NOMO-1 treated with dmso at 0.1 percent for 144 hours (cell line): ENCODE results near the gene GH1.
"Not testable (repeated sequence)": the region's sequence is repeated elsewhere in the genome, so short reads cannot be mapped to it uniquely, and the experiment has no call there.

Source experiments
- DNase-seq: peaks from one replicate; lab custom pipeline; 2025; ENCODE audit not compliant: unreplicated experiment; lab: John Stamatoyannopoulos, UW

Gene GH1

DNA sequence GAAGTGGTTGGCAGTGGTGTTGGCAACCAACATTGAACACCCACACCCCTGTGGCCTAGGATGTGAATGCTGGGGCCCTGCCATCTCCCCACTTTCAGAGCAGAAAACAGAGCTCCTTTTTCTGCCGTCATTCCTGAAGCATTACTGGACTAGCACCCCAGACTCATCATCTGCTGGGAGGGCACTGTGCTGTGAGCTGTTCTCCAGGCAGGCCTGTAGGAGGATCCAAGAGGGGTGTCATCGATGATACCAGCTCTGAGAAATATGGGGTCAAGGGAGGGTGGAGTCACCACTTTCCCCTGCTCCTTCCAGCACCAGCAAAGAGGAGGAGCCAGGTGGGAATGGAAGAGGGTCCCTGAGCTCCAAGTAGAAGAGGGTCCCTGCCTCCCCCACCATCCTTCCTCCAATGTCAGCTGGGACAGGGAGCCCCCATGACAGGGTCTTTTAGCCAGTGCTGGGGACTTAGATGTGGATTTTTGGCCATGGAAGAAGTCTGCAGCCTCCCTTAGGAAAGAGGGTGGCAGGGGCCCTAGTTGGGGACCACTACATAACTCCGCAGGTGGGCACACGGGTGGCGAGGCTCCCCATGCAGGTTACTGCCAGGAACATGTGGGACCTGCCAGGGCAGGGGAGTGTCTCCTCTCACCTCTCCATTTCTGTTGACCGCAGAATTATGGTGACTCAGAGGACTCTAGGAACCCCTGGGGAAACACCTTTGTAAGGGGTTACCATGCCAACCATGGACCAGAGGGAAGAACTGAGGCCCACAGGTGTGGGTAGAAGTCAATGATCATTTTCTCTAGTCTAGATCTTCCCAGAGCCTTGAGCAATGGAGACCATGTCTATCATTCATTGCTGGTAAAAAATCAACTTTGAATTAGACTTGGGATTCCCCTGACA, 19.5 kb downstream of the GH1 start:
- DNase-seq, result not testable (repeated sequence)

GRCh38 chr17:63896524-63897354, 21.9 kb downstream of the GH1 start, which contains the start of gene CSH1:
TSS of gene CSH1 (minus strand) at chr17:63896574. CDS start at chr17:63896511, 63 bp downstream.
- DNase-seq, result not testable (repeated sequence)

GRCh38 chr17:63894821-63895220, 23.8 kb downstream of the GH1 start:
- DNase-seq, result not testable (repeated sequence)

- not testable (repeated sequence) for DNase-seq
Measured at GRCh38 chr17:63894021-63894420, 24.6 kb downstream of the GH1 start.

DNA sequence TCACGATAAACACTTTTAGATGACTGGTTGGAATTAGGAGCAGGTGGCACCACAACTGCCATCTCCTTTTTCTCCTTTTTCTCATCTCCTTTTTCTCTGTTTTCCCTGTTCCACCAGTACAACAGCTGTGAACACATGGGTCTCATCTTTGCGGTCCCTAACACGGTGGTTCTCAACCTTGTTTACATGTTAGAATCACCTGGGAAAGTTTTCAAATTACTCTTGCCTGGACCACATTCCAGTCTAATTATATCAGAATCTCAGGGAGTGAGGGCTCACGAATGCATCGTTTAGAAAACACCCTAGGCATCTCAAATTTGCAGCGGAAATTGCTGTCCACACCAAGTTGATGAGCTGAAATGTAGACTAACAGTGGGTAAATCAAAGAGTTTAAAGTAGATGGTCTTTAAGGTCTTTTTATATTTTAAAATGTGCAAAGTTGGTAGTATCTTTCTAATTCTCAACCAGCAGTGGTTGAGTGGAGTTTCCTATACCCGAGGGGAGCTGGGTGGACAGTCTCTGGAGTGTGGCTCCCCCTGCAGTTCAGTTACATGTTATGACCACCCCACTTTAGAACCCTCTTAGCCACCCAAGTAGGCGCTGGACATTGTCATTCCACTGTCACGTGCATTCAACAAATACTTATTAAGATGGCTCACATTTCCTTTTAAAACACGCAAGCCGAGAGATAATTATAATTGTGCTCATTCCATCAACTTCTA, 26.2 kb downstream of the GH1 start:
- not testable (repeated sequence) for DNase-seq

- DNase-seq, result not testable (repeated sequence)
Measured at GRCh38 chr17:63889026-63889848, 29.4 kb downstream of the GH1 start.

DNA sequence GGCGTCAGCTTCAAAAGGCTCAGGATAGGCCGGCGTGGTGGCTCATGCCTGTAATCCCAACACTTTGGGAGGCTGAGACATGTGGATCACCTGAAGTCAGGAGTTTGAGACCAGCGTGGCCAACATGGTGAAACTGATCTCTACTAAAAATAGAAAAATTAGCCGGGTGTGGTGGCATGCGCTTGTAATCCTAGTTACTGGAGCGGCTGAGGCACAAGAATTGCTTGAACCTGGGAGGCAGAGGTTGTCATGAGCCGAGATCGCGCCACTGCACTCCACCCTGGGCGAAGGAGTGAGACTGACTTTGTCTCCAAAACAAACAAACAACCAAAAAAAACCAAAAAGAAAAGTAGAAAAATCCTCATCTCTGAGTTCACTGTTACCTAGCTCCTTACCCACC, 33.5 kb downstream of the GH1 start:
- DNase-seq, result not testable (repeated sequence)

DNA sequence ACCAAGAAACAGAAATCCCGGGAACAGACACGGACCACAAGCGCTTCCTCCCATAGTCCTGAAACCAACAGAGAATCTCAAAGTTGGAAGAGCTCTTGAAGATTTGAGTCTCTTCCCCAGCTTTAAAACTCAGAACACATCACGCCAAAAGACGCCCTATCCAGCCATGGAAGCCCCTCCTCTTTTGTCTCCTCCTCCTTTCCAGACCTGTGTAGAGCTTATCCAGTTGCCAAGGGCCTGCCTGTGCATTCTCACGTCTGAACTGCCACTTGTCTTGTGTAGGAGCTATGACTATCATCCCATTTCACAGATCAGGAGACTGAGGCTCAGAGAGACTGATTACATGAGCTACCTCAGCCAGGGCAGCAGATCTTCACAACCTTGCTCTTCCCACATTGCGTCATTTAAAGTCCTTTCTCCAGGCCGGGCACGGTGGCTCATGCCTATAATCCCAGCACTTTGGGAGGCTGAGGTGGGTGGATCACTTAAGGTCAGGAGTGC, 36.0 kb downstream of the GH1 start:
- DNase-seq, result not testable (repeated sequence)

GRCh38 chr17:63881935-63882601, 36.6 kb downstream of the GH1 start, which contains the start of gene GH2:
TSS of gene GH2 (minus strand) at chr17:63881944. CDS start at chr17:63881801, 143 bp downstream.
- no peak for DNase-seq

DNA sequence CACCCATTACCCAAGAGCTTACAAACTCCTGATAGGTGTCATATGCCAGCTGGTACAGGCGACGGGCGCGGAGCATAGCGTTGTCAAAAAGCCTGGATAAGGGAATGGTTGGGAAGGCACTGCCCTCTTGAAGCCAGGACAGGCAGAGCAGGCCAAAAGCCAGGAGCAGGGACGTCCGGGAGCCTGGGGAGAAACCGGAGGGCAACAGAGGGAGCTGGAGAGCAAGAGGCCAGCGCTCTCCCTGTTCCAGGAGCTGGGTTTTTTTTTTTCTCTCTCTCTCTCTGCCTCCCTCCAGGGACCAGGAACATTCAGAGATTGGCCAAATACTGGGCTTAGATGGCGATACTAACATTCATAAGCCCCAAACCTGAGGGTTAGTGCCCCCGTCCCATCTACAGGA, 37.3 kb downstream of the GH1 start:
- DNase-seq, result not testable (repeated sequence)

GRCh38 chr17:63880706-63881105, 37.9 kb downstream of the GH1 start:
- no peak for DNase-seq

- not testable (repeated sequence) for DNase-seq
Measured at GRCh38 chr17:63878413-63878812, 40.2 kb downstream of the GH1 start.

- not testable (repeated sequence) for DNase-seq
Measured at GRCh38 chr17:63874693-63875092, 43.9 kb downstream of the GH1 start.

DNA sequence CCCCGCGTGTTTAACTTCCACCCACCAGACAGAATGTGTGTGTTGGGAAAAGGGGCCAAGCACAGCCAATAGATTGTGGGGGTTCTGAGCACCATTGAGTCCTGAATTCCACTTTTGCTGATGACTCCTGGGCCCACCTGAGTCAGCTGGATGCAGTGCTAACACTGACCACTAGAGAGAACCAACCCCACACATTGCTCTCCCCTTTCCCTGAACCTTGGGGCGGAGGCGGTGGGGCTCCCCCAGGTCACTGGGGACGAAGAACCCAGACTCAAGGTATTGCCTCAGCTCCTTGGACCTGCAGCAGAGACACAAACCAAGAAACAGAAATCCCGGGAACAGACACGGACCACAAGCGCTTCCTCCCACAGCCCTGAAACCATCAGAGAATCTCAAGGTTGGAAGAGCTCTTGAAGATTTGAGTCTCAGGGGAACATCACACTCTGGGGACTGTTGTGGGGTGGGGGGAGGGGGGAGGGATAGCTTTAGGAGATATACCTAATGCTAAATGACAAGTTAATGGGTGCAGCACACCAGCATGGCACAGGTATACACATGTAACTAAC, 44.5 kb downstream of the GH1 start:
- not testable (repeated sequence) for DNase-seq

DNA sequence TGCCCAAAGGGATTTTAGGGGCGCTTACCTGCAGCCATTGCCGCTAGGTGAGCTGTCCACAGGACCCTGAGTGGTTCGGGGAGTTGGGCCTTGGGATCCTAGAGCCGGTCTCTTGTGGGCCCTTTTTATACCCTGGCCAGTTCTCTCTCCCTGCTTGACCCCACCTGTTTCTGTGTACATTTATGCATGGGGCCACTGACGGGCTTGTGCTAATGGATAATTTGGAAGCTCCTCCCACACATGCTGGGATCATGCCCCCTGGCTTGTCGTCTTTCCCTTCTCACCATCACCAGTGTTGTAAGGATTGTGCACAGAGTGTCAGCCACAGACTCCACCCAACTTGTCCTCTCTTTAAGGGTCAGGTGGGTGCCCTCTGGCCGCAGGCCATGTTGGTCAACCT, 45.1 kb downstream of the GH1 start, which contains the start of gene CSH2:
CSH2 (minus strand) TSS at position 101 of the 400 bp plus-strand sequence; CDS start at position 38, 63 bp downstream.
- DNase-seq, result not testable (repeated sequence)

DNA sequence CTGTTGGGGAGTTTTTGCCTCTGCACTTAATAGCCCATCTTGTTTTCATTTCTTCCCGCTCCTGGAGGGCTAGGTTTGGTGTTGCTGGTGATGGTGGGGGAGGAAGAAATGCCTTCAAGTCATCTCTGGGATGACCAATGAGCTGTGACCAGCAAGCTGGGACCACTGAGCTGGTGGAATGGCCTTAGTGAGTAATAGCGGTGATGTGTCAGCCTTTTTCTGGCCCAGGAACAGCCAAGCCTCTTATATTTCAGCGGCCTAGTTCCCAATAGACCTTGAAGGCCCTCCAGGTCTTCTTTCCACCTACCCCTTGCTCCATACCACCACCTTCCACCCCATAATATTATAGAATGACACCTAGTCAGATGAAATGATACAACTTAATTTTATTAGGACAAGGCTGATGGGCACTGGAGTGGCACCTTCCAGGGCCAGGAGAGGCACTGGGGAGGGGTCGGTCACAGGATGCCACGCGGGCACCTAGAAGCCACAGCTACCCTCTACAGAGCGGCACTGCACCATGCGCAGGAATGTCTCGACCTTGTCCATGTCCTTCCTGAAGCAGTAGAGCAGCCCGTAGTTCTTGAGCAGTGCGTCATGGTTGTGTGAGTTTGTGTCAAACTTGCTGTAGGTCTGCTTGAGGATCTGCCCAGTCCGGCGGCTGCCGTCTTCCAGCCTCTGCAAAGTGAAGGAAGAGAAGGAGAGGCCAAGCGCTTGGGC, 46.8 kb downstream of the GH1 start:
- DNase-seq, result not testable (repeated sequence)

GRCh38 chr17:63870292-63870665, 48.4 kb downstream of the GH1 start:
- not testable (repeated sequence) for DNase-seq
